HG03039 (cell line): ENCODE data around the gene RAB40B.

Experiments
- ATAC-seq: cut with Tn5 transposase; IDR thresholded peaks from one replicate; pipeline ENCODE4 v1.9.1; 2021; ENCODE audit warnings: mild to moderate bottlenecking, moderate library complexity; ENCODE audit not compliant: unreplicated experiment

The RAB40B gene

DNA sequence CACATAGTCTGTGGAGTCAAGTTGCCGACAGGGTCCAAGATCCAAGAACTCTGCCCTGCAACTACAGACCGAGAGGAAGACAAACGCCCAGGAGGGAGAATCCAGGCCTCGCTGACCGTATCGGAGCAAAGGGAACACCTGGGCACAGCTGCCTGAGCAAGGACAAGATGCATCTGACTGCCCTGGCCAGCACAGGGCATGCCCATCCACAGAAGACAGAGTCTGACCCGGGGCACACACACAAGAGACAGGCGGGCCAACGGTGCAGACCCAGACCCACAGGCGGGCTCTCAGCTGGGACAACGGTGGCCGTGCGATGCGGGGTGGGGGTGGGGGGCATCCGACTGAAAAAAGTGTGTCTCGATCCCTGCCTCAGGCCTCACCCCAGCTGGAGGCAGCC lies 6.2 kb downstream of the RAB40B start:
- no peak for ATAC-seq

DNA sequence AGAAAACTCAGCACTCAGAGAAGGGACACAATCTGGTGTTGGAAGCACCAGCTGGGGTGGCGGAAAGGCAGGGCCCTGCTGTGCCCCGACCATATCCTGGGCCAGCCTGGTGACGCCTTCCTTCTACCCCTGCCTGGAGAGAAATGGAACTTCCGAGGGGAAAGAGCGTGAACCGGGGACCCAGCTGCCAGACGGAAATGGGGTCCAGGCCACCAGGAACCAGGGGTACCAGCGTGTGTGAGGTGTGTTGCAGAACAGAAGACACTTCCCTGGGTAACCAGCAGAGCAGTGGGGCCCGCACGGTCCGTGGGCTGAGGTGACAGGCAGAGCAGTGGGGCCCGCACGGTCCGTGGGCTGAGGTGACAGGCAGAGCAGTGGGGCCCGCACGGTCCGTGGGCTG lies 6.8 kb downstream of the RAB40B start:
- ATAC-seq = no peak

DNA sequence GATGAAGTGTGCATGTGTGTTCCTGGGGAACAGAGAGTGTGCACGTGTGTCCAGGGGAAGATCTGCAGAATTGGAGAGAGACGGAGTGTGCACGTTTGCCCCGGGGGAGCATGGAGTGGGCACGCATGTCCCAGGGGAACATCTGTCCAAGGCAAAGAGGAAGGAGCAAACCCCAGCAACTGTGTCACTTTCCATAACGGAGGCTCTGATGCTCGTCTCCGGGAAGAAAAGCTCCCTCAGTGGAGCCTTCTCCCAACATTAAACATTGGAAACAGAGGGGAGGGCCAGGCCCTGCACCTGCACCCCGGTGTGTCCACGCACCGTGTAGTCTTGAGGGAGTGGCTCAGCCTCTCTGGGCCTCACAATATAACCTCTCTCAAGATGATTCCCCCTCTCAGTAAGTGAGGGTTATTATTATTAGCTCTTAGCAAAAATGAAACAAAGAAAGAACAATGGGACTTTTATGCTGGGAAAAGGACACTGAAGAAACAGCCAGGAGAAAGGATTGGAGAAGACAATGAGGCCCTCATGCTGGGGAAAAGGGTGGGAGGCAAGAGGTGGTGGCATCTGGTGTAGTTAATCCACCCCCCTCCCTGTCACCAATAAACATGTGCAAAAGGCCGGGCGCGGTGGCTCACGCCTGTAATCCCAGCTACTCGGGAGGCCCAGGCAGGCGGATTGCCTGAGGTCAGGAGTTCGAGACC lies 7.6 kb downstream of the RAB40B start:
- ATAC-seq = no peak

DNA sequence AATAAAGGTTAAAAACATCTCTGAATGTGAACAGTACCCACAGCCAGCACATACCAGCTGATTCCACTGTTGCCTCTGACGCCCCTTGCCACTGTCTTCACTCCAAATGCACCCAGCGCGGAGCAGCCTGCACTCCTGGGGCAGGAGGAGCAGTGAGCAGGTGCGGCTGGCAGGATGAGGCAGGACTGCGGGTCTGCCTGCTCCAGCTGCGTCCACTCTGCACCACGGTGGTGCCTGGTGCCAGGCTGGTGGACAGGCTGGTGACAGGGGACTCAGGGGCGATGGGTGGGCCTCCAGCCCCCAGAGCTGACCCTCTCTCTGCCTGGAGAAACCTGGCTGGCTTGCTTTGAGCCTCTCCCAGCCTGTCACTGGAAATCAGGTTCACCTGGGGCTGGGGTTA lies 9.4 kb downstream of the RAB40B start:
- no peak for ATAC-seq

DNA sequence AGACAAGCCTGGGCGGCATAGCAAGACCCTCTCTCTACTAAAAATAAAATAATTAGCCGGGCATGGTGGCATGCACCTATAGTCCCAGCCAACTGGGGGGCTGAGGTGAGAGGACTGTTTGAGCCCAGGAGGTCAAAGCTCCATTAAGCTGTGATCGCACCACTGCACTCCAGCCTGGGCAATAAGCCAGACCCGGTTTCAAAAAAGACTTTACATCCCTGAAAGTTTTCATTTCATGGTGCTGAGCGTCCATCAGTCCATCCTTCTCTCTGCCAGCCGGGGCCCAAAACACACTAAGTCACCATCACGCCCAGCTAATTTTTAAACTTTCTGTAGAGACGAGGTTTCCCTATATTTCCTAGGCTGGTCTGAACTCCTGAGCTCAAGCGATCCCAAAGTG lies 10.6 kb downstream of the RAB40B start:
- ATAC-seq = no peak

DNA sequence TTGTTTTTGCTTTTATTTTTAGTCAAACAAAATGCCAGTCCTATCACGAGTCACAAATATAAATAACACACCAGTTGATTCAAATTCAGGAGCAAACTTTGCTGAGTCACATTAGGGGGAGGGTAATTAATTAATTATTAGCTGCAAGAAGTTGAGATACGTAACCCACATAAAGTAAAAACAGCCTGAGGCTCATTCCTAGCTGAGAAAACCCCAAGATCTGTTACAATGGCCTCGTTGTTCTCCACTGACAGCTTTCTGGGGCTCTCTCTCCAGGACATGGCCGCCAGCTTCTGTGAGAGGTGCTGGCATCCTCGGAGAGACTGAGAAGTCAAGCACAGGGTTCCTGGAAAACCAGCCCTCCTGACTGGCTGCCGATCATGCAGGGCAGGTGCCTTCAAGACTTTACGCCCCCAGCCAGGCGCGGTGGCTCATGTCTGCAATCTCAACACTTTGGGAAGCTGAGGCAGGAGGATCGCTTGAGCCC lies 11.1 kb downstream of the RAB40B start:
- no peak for ATAC-seq

DNA sequence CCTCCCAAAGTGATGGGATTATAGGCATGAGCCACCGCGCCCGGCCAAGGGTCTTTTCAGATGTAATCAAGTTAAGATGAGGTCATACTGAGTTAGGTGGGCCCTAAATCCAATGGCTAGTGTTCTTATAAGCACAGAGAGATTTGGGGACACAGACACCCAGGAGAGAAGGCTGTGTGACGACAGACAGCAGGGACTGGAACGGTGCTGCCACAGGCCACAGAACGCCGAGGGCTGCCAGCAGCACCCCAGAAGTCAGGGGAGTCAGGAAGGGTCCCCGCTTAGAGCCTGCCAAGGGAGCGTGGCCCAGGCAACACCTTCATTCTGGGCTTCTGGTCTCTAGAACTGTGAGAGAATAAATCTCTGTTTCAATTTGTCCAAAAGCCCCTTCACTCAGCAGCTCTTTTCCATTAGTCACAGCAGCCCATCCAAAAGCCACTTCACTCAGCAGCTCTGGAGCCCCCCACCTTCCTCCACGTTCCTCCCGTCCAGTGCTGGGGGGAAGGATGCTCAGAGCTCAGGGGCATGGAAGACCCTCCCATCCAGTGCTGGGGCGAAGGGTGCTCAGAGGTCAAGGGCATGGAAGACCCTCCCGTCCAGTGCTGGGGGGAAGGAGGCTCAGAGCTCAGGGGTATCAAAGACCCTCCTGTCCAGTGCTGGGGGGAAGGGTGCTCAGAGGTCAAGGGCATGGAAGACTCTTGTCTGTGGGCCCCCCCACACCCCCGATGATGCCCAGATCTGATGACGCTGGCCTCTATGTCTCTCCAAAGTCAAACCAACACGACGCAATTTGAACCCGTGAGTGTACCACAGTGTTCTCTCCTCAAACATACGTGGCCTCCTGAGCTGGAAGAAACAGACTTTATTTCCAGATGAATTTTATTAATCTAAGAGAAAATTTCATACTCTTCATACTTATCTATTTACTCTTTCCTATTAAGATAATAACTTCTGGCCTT lies 11.9 kb downstream of the RAB40B start:
- no peak for ATAC-seq

DNA sequence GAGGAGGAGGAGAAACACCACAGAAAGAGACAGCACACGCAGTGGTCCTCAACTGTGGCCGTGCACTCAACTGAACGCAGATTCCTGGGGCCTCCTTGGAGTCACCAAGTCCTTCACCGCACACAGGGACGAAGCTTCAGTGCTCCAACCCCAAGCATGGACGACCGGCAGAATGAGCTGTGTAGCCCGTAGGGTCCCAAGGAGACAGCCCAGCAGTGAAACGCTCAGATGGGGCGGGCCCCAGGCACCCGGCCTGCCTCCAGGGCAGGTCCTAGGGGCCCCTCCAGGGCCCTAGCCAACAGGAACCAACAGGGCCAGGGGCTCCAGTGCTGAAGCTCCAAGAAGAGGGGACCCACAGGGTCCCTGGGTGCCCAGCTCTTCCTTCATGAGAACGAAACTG lies 13.2 kb downstream of the RAB40B start:
- no peak for ATAC-seq

DNA sequence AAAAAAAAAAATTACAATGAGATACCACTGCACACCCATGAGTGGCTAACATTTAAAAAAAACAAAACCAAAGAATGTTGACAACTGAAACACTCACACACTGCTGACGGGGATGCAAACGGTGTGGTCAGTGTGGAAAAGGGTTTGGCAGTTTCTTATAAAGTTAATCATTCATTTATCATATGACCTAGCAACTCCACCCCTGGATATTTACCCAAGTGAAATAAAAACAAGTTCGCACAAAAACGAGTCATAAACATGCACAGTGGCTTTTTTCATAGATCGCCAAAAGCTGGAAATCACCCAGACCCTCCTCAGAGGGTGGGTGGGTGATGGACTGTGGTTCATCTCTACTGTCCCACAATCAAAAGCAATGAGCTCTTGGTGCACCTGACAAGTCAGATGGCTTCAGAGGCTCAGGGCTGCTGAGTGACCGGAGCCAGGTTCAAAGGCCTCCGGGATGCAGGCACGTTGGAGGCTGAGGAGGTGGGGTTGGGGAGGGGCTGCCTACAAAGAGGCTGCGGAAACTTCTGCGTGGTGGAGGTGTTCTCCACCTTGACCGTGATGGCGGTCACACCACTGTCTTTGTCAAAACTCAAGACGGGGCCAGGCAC lies 14.2 kb downstream of the RAB40B start:
- no peak for ATAC-seq

DNA sequence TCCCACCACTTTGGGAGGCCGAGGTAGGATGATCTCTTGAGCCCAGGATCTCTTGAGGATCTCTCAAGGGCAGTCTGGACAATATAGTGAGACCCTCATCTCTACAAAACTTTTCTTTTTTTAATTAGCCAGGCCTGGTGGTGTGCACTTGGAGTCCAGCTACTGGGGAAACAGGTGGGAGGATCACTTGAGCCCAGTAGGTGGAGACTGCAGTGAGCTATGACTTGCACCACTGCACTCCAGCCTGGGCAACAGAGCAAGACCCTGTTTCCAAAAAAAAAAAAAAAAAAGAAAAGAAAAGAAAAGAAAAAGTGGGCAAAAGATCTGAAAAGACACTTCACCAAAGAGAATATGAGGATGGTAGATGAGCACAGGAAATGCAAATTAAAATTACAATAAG lies 15.0 kb downstream of the RAB40B start:
- ATAC-seq = no peak

DNA sequence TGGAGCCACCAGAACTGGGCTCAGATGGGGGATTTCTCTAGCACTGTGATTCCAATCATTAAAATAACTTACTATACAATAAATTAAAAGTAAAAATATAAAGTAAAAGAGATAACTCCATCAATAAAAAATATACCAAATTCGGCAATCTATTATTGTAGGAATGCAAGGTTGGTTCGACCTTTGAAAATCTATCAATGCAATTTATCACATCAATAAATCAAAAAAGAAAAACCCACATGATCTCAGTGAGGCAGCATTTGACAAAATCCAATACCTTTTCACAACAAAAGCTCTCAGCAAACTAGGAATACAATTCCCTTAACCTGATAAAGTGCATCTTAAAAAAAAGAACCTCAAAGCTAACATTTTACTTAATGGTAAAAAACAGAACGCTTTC lies 17.0 kb downstream of the RAB40B start:
- ATAC-seq = no peak

DNA sequence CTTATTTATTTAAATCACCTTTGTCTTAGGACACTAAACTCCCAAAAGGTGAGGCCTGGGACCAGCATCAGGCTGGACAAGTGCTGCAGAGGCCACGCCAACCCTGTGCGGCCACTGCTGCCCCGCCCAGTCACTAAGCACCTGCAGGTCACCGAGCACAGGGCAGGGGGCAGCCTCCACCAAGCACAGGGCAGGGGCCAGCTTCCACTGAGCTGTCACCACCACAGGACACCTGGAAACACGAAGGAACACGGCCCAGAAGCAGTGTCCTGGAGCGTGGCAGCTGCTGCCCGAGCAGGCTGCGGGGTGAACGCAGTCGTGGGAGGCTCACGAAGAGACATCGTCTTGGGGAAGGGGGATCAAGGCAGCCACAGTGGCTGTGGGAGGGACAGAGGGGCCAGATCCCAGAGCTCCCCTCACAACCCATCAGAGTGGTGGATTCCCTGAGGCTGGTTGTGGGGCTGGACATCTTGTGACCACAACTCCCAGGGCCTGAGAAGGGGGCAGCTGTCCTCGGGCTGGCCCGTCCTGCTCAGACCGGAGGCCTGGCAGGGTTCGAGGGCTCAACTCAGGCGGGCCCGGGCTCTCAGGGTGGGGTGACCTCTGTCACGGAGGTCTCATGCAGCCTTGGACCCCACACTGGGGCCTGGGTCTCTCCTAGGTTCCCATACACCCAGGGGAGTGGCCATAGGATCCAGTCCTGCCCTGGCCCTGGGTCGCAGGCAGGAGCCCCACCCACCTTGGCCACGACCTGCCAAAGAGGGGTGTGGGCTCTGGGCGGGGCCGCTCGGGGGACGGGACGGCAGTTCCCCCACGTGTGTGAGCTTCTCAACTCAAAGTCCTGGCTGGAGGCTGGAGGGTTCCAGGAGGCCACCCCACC lies 18.7 kb downstream of the RAB40B start:
- no peak for ATAC-seq

DNA sequence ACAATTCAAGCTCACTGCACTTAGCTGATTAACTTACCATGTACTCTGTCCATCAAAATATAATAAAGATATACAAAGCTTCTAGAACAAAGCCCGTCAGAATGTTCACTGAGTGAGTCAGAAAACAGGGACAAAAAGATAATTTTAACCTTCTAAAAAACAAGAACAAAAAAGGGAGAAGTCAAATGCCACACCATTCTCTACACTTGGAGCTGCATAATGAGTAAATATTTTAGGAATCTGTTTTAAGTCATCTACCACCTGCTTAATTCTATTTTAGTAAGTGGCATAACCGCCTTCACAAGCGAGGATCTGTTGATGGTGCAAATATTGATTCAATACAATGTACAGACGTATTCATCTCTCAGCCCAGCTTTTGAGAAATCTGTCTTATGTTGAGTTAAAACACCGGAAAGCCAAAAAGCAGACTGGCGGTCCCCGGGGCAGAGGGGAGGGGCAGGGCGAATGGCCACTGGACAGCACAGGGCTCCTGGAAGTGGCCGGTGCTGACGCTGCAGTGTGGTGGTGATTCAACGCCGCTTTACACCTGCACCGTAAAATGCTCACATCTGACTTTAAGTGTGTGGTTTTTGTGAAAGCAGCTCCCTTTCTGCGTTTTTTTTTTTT lies 20.1 kb downstream of the RAB40B start:
- ATAC-seq = no peak

DNA sequence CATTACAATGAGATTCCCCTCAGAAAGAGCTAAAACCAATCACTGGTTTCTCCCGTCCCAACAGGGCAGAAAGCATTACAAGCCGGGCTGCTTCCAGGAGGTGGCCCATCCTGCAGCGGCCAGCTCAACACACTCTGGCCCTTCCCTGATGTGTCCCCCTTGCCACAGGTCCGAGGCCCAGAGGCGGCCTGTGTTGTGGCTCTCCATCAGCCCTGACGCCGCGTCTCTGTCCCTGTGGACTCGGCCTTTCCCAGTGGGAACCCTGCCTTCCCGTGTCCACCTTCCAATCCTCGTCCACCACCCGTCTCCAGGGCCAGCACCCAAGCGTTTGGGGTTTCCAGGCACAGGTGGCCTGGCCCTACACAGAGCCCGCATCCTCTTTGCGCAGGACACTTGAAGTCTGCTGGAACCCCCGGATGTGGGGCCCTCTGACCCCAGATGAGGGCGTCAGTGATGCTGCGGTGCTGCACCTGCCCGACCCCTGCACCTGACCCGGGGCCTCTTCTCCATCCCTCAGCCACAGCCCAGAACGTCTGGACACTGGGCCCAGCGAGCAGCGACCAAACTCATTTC lies 21.1 kb downstream of the RAB40B start:
- ATAC-seq = no peak

DNA sequence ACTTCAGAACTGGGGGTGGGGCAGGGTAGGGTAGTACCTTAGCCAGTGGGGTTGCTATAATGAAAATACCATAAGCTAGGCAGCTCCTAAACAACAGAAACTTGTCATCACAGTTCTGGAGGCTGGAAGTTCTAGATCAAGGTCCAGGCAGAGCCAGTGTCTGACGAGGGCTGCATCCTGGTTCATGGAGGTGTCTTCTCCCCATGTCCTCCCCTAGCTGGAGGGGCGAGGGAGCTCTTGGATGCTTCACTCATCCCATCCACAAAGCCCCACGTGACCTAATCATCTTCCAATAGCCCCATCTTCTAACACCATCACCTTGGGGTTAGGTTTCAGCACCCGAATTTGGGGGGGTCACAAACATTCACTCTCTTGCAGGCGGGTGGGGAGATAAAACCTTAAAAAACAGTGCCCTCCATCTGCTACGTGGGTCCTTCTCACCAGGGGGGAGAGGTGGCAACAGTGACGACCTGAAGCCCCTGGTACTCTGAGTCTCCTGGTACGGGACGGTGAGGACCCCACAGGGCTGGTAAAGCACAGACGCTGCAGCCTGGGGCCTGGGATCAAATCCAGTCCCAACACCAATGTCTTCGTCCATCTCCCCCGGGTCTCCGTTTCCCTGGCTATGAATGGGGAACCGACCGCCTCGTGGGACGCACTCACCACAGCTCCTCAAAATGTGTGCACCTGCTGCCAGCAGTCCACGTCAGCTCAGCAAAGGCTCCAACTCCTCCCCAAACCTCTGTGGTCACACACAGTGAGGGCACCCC lies 22.8 kb downstream of the RAB40B start:
- no peak for ATAC-seq

DNA sequence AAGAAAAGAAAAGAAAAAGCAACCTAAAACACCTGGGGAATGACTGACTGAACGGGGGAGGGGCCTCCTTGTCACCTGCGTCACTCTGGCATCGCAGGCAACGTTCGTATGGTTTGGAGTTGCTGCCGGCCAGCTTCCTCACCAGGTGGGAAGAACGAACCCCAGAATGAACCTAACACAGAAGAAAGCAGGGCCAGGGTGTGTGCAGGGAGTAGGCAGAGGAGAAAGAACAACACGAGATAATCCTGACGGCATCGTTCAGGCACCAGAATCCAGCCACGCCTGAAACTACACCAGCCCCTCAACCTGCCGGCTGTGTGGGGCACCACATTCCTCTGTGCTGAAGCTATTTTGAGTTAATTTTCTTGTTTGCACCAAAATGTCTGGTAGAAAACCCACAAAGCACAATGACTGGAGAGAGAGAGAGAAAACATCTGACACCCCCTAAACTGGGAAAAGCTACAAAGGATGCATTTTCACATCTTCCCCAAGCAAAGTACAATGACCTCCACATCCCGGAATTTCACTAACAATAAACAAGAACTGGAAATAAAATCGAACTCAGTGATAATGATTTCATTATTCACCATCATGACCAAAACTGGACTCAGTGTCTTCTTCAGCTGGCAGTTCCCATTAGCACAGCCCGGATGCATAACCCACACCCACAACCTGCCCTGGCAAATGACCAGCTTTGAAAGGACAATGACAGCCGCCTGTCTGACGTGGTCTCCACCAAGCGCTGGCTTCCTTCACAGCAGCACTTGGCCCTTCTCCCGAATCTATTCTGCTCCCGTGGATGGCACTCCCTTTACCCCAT lies 23.6 kb downstream of the RAB40B start:
- no peak for ATAC-seq

DNA sequence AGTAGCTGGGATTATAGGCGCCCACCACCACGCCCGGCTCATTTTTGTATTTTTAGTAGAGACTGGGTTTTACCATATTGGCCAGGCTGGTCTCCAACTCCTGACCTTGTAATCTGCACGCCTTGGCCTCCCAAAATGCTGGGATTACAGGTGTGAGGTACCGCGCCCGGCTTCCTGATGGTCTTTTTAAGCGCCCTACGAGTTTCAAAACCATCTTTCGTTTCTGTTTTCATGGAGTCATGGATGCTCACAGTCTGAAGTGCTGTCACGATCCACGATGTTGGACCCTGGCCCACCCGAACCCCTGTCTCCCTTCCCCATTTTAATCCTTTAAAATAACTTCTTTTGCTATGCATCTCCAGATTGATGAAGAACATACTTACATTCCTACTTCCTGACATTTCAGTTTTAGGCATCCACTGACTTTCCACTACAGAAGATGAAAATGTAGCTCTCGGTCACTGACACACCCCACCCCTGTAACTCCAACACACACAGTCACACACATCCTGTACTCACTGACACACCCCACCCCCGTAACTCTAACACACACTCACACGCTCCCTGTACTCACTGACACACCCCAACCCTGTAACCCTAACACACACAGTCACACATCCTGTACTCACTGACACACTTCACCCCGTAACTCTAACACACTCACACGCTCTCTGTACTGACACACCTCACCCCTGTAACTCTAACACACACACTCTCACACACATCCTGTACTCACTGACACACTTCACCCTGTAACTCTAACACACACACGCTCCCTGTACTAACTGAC lies 27.6 kb downstream of the RAB40B start:
- ATAC-seq = no peak
